Activated naive CD8-positive, alpha-beta T cell (primary cell): ENCODE results near the gene ASPHD1.
"Not testable (repeated sequence)": the region's sequence is repeated elsewhere in the genome, so short reads cannot be mapped to it uniquely, and the experiment has no call there.

Experiments used
- H3K27ac Mint-ChIP-seq: one replicate; pipeline ENCODE4 v1.8.0; 2021; ENCODE audit warnings: mixed read lengths
- H3K27me3 Mint-ChIP-seq: one replicate; pipeline ENCODE4 v1.8.0; 2021; ENCODE audit warnings: mixed read lengths
- H3K36me3 Mint-ChIP-seq: one replicate; pipeline ENCODE4 v1.8.0; 2021; ENCODE audit warnings: mixed read lengths
- H3K4me1 Mint-ChIP-seq: one replicate; pipeline ENCODE4 v1.8.0; 2021; ENCODE audit warnings: low read depth, mixed read lengths
- H3K4me3 Mint-ChIP-seq: one replicate; pipeline ENCODE4 v1.8.0; 2021; ENCODE audit warnings: mild to moderate bottlenecking, mixed read lengths
- H3K9me3 Mint-ChIP-seq: one replicate; pipeline ENCODE4 v1.8.0; 2021; ENCODE audit warnings: low read depth, mixed read lengths

The ASPHD1 gene

DNA sequence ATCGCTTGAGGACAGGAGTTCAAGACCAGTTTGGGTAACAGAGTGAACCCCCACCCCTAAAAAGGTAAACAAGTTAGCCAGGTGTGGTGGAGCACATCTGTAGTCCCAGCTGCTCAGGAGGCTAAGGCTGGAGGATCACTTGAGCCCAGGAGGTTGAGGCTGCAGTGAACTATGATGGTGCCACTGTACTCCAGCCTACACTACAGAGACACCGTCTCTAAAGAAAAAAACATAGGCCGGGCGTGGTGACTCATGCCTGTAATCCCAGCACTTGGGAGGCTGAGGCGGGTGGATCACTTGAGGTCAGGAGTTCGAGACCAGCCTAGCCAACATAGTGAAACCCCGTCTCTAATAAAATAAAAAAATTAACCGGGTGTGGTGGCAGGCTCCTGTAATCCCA is 31.2 kb upstream of the ASPHD1 start:
- H3K4me1 Mint-ChIP-seq, H3K4me3 Mint-ChIP-seq, H3K36me3 Mint-ChIP-seq, H3K9me3 Mint-ChIP-seq, H3K27ac Mint-ChIP-seq, H3K27me3 Mint-ChIP-seq: not testable (repeated sequence)

DNA sequence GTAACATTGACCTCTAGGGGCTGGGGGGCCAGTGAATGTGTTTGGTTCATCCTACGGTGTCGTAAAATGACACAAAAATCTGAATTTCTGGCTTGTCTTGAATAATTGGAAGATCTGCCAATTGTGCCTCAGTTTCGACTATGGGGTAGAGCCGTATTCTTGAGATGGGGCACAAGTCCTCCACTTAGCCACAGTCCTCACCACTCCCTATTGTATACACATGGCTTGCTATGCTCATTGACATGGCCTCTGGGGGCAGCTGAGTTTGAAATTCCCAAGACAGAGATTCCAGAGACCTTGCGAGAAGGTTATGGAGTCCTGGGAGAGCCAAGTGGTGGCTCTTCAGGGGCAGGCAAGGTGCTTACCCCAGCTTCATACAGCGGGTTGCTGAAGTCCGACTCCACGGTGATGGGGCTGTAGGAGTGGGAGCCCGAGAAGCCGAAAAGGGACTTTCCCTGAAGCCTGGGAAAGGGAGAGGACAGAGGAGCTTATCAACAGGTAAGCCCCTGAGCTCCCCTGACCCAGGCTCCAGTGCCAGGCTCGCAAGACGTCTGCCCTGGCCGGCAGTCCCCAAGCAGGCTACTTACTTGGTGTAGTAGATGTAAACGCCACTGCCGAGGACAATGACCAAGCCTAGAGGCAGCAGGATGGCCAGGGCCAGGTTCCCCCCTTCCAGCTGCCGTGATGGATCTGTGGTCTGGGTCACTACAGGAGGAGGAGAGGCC is 28.3 kb upstream of the ASPHD1 start:
- Mint-ChIP-seq H3K4me1 (peaks cover 6% of the 10 kb centered on the region), H3K27ac (no peak overlapping the region), H3K4me3 (no peak overlapping the region), H3K9me3 (no peaks in the 10 kb centered on the region), H3K27me3 (peaks cover 4% of the 10 kb centered on the region), H3K36me3 (no peaks in the 10 kb centered on the region)

DNA sequence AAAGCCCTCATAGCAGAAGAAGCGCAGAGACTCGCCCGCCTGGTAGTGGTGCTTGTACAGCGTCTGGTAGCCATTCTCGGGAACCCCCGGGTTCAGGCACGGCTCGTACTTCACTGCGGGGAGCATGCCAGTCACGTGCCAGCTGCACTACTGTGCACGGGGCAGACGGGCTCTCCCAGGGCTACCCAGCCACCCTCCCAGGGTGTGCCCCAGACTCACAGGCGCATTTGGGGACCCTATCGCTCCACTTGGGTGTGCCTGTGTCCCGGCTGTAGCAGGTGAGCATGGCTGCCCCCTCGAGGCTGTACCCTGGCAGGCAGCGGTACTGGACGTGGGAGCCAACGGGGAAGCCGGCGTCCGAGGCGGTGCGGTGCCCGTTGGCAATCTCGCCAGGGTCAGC is 27.0 kb upstream of the ASPHD1 start:
- H3K4me3 Mint-ChIP-seq = no peak overlapping the region
- H3K36me3 Mint-ChIP-seq = no peaks in the 10 kb centered on the region
- H3K9me3 Mint-ChIP-seq = no peaks in the 10 kb centered on the region
- peaks cover 7% of the 10 kb centered on the region for H3K27me3 Mint-ChIP-seq
- H3K4me1 Mint-ChIP-seq = peaks cover 12% of the 10 kb centered on the region
- no peak overlapping the region for H3K27ac Mint-ChIP-seq

GRCh38 chr16:29875206-29875605 is 25.1 kb upstream of the ASPHD1 start:
- Mint-ChIP-seq H3K27me3 (peaks cover 7% of the 10 kb centered on the region), H3K4me3 (no peak overlapping the region), H3K27ac (no peak overlapping the region), H3K36me3 (no peaks in the 10 kb centered on the region), H3K4me1 (peaks cover 12% of the 10 kb centered on the region), H3K9me3 (no peaks in the 10 kb centered on the region)

DNA sequence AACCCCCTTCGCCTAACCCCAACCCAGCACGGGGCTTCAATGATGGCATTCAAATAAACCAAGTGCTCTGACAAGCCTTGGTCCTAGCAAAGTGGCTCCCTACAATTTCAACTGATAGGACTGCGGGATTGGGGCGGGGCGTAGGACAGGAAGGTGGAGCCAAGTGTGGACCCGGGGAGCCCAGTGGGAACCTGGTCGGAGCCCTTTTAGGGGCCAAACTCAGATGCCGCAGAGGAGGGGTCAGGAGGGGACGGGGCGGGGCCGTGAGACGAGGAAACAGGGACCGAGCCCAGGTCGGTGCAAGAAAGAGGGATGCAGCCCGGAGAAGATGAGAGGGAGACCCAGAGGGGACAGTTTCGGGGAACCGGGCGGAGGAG is 24.1 kb upstream of the ASPHD1 start:
- Mint-ChIP-seq H3K36me3 (no peaks in the 10 kb centered on the region), H3K9me3 (no peaks in the 10 kb centered on the region), H3K4me1 (peaks cover 12% of the 10 kb centered on the region), H3K4me3 (peak overlapping the region; percentile 71), H3K27ac (no peak overlapping the region), H3K27me3 (peaks cover 7% of the 10 kb centered on the region)

DNA sequence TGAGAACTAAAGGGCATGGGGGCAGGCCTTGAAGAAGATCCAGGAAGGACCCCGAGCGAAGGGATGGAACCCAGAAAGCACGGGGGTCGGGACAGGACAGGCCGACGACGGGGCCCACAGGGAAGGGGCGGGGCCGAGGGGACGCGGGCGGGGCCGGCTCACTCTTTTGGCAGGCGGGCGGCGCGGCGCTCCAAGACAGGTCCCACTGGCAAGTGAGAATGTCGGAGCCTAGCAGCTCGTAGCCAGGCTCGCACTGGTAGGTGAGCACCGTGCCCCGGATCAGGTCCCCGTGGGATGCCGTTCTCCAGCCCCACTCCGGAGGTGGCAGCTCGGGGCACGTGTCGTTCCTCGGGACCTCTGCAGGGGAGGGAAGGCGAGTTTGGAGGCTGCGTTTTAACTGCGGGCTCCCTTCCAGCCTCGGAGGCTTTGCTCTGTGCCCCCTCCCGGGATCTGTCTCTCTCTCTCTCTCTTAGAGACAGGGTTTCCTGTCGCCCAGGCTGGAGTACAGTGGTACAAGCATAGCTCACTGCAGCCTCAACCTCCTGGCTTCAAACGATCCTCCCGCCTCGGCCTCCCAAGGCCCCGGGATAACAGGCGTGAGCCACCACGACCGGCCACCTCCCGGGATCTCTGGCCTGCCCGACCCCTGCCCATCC is 23.6 kb upstream of the ASPHD1 start:
- peak overlapping the region; percentile 71 for H3K4me3 Mint-ChIP-seq
- H3K27ac Mint-ChIP-seq = no peak overlapping the region
- no peaks in the 10 kb centered on the region for H3K9me3 Mint-ChIP-seq
- no peaks in the 10 kb centered on the region for H3K36me3 Mint-ChIP-seq
- peaks cover 7% of the 10 kb centered on the region for H3K27me3 Mint-ChIP-seq
- H3K4me1 Mint-ChIP-seq = peaks cover 12% of the 10 kb centered on the region

DNA sequence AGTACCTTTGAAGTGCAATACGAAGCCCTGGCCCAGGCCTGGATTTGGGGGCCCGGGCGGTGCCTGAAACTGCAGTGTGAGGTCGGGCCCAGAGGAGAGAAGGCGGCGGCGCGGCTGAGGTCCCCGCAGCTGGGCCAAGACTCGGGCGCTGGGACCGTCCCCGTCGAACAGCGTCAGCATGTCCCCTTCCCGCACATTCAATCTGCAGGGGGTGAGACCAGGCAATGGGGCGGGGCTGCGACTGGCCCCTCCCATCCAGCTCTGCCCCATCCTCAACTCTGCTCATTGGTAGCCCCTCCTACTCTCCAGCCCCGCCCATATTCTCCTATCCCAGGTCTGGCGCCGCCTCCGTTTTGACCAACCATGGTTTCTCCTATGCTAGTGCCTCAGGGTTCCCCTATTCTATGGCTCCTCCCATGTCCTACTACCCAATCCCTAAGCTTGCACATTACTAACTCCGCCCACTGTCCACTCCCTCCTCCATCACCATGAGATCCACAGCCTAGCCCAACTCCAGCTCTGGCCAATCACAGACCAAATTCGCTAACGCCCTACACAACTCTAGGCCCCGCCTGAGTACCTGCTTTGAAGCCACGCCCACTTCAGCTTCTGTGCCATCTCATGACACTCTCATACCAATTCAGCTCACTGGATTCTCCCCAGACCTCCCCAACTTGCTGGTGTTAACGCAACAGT is 22.9 kb upstream of the ASPHD1 start:
- H3K9me3 Mint-ChIP-seq = no peaks in the 10 kb centered on the region
- peaks cover 12% of the 10 kb centered on the region for H3K4me1 Mint-ChIP-seq
- H3K4me3 Mint-ChIP-seq = peak overlapping the region; percentile 71
- H3K27me3 Mint-ChIP-seq = peaks cover 7% of the 10 kb centered on the region
- H3K27ac Mint-ChIP-seq = no peak overlapping the region
- no peaks in the 10 kb centered on the region for H3K36me3 Mint-ChIP-seq

DNA sequence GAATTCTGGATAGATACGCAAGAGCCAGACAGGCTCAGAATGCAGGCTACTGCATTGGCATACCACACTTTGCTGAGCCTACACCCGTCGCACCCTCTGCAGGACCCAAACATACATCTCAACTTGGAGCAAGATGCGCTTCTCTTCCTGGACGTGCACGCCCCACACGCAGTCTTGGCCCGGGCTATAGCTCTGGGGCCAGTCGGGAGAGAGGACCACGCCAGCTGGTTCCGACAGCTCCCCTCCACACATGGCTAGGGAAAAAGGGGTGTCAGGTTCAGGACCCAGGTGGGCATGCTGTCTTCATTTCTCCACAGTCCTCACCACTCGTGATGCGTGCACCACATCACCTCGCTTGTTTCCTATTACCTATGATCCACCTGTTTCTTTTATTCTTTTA is 22.1 kb upstream of the ASPHD1 start:
- H3K4me3 Mint-ChIP-seq = peak overlapping the region; percentile 71
- peaks cover 12% of the 10 kb centered on the region for H3K27me3 Mint-ChIP-seq
- no peak overlapping the region for H3K27ac Mint-ChIP-seq
- peaks cover 12% of the 10 kb centered on the region for H3K4me1 Mint-ChIP-seq
- no peaks in the 10 kb centered on the region for H3K36me3 Mint-ChIP-seq
- H3K9me3 Mint-ChIP-seq = no peaks in the 10 kb centered on the region

DNA sequence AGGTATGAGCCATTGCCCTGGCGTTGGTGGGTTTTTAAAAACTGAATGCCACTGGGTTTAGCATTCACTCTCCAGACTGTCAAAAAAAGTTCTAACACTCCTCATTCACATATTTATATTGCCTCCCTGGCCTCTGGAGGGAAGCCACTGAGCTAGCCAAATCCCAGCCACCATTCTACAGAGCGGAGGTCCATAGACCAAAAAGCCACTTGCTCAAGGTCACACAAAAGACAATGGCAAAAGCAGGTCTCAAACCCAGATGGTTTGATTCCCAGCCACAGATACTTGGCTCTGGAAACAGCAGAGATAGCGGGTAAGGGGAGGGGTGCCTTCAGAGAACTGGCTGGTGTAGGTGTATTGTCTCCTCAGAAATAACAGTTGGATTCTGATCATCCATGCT is 19.2 kb upstream of the ASPHD1 start:
- H3K4me1 Mint-ChIP-seq = peaks cover 10% of the 10 kb centered on the region
- no peak overlapping the region for H3K27ac Mint-ChIP-seq
- H3K4me3 Mint-ChIP-seq = no peak overlapping the region
- H3K27me3 Mint-ChIP-seq = peaks cover 10% of the 10 kb centered on the region
- H3K9me3 Mint-ChIP-seq = no peaks in the 10 kb centered on the region
- no peaks in the 10 kb centered on the region for H3K36me3 Mint-ChIP-seq

- Mint-ChIP-seq H3K4me1 (no peaks in the 10 kb centered on the region), H3K27ac (no peak overlapping the region), H3K27me3 (peaks cover 6% of the 10 kb centered on the region), H3K36me3 (no peaks in the 10 kb centered on the region), H3K4me3 (no peak overlapping the region), H3K9me3 (no peaks in the 10 kb centered on the region)
Observed at GRCh38 chr16:29883987-29884386, 16.3 kb upstream of the ASPHD1 start.

GRCh38 chr16:29889372-29889771 is 10.9 kb upstream of the ASPHD1 start:
- H3K4me1 Mint-ChIP-seq, H3K36me3 Mint-ChIP-seq, H3K27me3 Mint-ChIP-seq, H3K27ac Mint-ChIP-seq, H3K4me3 Mint-ChIP-seq, H3K9me3 Mint-ChIP-seq: not testable (repeated sequence)

DNA sequence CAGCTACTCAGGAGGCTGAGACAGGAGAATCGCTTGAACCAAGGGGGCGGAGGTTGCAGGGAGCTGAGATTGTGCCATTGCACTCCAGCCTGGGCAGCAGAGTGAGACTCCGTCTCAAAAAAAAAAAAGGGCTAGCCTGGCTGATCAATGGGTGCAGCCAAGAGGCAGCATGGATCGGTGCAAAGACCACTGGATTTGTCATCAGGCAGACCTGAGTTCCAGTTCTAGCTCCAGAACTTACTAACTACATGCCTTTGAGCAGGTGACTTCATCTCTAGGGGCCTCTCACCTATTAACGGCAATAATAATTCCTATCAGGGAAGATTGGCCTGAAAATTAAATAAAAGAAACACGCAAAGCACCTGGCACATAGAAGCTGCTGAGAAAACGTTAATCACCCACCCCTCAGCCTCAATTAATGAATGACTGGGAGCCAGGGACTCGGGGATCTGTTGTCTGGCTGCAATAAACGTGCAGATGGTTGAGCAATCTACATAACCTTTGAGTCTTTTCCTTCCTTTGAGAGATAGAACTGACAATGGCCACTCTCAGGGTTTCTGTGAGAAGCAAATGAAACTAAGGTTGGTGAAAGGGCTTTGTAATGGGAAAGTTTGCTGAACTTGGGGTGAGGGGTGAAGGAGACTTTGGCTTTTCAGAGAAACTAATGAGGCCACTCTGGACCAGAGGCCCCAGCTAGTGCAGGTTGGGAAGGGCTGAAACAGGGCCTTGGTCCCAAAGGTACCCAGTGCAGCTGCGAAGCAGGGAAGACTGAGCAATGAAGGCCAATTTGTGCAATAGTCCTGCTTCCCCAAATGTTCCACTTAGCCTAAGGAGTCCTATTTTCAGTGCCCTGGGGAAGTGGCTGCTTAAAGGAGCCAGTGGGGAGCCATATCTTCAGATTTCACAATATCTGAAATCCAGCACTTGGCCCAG is 8.5 kb upstream of the ASPHD1 start:
- no peaks in the 10 kb centered on the region for H3K4me1 Mint-ChIP-seq

GRCh38 chr16:29892458-29892813 is 7.9 kb upstream of the ASPHD1 start:
- Mint-ChIP-seq H3K27me3 (peaks cover 9% of the 10 kb centered on the region), H3K4me1 (no peaks in the 10 kb centered on the region), H3K9me3 (no peaks in the 10 kb centered on the region), H3K4me3 (no peak overlapping the region), H3K27ac (no peak overlapping the region), H3K36me3 (peaks cover 2% of the 10 kb centered on the region)

More for the DNA sequence above, 8.5 kb upstream of the ASPHD1 start:
- H3K9me3 Mint-ChIP-seq = no peaks in the 10 kb centered on the region
- H3K27me3 Mint-ChIP-seq = peaks cover 5% of the 10 kb centered on the region
- H3K36me3 Mint-ChIP-seq = no peaks in the 10 kb centered on the region
- no peak overlapping the region for H3K27ac Mint-ChIP-seq
- H3K4me3 Mint-ChIP-seq = no peak overlapping the region

DNA sequence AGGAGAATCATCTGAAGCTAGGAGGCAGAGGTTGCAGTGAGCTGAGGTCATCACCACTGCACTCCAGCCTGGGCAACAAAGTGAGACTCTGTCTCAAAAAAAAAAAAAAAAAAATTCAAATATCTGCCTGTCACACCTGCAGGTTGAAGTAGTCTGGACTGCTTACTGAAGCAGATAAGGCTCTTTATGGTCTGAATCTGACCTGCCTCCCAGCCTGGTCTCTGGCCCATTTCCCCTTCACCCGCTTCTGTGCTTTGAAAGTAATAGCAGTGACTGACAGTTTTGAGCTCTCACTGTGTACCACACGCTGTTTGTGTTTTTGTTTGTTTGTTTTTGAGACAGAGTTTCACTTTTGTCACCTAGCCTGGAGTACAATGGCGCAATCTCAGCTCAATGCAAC is 6.7 kb upstream of the ASPHD1 start:
- Mint-ChIP-seq H3K9me3 (no peaks in the 10 kb centered on the region), H3K27ac (no peak overlapping the region), H3K36me3 (peaks cover 2% of the 10 kb centered on the region), H3K27me3 (peaks cover 17% of the 10 kb centered on the region), H3K4me1 (no peaks in the 10 kb centered on the region), H3K4me3 (no peak overlapping the region)

DNA sequence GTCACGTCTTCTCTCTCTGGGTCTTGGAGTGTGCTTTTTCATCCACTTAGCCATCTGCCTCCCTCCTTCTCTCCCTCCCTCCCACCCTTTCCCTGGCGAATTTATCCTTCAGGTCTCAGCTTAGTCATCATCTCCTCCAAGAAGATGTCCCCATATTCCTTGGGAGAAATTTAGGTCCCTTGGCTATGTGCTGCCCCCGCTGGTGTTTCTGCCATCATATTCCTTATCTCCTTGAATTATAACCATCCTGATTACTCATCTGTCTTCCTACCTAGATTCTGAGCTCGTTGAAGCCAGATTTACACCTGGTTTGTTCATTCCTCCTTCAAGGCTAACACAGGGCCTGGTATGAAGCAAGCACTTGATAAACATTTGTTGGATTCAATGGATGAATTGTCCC is 5.9 kb upstream of the ASPHD1 start:
- Mint-ChIP-seq H3K9me3 (no peaks in the 10 kb centered on the region), H3K36me3 (peaks cover 2% of the 10 kb centered on the region), H3K27me3 (peaks cover 19% of the 10 kb centered on the region), H3K4me3 (no peak overlapping the region), H3K4me1 (no peaks in the 10 kb centered on the region), H3K27ac (no peak overlapping the region)
